ENCODE measurements around the gene SYCN.
"Not testable (repeated sequence)": the region's sequence is repeated elsewhere in the genome, so short reads cannot be mapped to it uniquely, and the experiment has no call there.

SYCN gene

DNA sequence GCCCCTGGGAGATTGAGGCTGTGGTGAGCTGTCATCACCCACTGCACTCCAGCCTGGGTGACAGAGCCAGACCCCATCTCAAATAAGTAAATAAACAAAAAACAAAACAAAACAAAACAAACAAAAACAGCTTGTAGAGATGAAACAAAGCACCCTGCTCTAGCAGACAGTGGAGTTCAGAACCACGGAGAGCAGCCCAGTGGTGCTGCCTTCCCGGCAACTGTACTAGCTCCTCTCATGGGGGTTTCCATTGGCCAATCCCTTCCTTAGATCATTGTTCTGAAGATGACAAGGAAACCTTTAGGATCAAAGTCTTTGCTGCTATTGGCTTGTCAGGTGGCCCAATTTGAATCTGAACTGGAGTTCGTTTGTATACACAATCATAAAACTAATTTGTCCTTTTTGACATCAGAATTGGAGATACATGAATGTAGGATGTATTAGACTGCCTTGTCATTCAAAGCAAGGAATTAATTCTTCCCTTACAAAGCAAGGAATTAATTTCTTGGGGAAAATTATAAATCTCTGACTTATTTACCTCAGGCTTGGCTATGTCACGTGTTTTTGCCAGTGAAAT is 19.7 kb upstream of the SYCN start:
- DNase-seq = no peak

DNA sequence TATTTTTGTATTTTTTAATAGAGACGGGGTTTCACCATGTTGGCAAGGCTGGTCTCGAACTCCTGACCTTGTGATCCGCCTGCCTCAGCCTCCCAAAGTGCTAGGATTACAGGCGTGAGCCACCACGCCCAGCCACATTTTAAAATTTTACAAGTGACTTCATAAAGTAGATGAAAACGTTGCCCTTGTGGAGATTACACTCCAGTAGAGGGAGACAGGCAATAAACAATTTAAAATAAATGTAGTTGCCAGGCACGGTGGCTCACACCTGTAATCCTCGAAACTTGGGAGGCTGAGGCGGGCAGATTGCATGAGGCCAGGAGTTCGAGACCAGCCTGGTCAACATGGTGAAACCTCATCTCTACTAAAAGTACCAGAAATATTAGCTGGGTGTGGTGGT is 15.0 kb upstream of the SYCN start:
- DNase-seq = not testable (repeated sequence)

DNA sequence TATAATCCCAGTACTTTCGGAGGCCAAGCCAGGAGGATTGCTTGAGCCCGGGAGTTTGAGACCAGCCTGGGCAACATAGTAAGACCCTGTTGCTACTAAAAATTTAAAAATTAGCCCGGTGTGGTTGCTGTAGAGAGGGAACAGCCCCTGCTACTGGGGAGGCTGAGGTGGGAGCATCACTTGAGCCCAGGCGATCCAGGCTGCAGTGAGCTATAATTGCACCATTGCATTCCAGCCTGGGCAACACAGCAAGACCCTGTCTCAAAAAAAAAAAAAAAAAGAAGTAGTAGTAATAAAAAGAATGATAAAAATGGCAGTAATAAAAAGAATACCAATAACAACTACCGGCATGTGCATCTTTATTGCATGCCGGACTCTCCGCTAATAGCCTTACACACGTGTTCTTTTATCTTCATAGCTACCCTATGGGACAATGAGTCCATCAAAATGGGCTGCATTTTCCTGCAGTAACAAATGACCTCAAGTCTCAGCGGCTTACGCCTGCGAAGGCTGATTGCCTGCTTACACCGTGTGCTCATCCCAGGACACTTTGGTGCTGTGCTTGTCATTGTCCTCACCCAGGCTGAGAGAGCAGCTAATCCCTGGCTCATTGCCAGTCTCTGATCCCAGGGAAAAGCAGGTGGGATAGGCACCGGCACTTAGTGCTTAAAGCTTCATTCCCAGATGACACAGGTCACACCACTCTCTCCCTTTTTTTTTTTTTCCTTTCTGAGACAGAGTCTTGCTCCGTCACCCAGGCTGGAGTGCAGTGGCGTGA is 14.4 kb upstream of the SYCN start:
- no peak for DNase-seq

DNA sequence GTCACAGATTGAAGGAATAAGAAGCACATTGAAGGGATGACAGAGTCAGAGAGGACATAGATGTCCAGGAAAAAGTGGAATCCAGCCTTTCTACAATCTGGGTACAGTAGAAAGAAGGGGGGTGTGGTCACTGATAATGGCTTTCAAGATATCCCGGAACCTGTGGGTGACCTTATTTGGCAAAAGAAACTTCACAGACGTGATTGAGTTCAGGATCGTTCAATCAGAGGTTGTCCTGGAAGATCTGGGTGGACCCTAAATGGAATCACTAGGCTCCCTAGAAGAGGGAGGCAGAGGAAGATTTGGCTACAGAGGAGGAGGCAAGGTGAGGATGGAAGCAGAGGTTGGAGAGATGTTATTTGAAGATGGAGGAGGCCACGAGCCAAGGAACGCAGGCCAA is 13.0 kb upstream of the SYCN start:
- DNase-seq = no peak

DNA sequence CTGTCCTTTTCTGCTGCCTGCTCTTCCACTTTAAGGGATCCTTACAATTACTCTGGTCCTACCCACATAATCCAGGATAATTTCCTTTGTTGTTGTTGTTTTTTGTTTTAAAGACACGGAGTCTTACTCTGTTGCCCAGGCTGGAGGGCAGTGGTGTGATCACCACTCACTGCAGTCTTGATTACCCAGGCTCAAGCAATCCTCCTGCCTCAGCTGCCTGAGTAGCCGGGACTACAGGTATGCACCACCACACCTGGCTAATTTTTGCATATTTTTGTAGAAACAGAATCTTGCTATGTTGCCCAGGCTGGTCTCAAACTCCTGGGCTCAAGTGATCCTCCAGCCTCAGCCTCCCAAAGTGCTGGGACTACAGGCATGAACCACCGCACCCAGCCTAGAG is 11.3 kb upstream of the SYCN start:
- DNase-seq = not testable (repeated sequence)

DNA sequence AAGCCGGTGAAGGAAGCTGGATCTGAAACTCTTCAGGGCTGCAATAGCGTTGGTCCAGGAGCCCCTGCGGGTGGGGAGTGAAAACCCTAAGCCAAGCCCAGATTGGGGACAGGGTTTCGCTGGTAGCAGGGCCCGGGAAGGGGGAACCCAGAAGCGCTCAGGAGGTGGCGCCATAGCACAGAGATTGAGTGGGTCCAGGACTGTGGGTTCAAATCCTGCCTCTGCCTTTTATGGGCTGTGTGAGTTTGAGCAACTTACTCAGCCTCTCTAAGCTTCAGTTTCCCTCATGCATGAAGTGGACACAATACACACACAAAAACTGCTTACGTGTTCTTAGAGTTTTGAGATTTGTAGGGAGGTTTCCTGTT is 8.3 kb upstream of the SYCN start:
- DNase-seq = no peak

DNA sequence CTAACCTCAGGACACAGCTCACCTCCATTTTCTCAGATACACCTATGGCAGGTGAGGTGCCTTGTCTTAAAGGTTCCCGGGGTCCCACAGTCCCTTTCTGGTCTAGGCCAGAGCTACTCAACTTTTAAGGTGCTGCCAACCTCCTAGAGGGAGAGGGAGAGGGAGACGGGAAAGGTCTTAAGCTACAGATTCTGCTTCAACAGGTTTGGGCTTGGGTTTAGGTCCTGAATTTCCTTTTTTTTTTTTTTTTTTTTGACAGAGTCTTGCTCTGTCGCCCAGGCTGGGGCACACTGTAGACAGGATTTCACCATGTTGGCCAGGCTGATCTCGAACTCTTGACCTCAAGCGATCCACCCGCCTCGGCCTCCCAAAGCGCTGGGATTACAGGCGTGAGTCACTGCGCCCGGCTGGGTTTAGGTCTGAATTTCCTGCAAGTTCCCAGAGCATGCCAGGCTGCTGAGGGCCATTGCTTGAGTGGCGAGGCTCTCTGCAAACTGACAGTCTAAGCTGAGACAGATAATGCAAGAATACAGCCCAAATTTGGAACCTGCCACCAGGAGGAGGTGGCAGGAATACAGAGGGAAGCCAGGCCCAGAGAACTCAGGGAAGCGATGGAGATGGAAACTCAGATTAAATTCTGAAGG is 7.8 kb upstream of the SYCN start:
- no peak for DNase-seq

DNA sequence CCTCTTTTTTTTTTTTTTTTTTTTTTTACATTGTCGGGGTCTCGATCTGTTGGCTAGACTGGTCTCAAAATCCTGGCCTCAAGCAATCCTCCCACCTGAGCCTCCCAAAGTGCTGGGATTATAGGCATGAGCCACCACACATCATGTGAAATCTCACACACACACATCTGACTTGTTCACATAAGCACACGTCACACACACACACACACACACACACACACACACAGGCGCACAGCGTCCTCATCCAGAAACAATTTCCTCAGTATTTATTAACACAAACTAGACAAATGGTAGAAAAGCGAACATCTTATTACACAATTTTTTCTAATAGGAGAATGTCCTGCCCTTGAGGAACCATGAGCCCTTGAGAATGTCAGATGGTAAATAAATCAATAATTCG is 5.1 kb upstream of the SYCN start:
- no peak for DNase-seq

DNA sequence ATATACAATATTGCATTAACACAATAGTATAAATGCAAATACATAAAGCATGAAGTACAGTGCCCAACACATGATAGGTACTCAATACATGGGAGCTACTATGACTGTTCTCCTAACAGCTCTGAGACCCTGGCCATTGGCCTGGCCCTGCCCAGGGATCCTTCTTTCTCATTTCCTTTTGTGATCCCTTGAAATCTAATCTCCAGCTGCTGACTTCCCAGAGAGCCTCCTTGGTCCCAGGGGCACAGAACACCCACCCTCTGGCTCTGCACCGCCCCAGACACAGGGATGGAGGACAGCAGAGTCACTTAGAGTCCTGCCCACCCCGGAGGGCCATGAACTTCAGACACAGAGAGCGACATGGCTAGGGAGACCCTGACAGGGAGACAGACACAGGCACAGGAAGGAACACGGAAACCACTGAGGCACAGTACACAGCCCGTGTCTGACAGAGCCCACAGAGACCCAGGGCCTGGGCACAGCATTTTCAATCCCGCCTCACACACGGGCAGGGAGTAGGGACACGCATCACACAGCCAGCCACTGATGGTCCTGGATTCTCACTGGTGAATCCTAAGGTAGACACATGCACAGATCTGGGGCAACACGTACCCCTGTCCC is 4.2 kb upstream of the SYCN start:
- DNase-seq = no peak

DNA sequence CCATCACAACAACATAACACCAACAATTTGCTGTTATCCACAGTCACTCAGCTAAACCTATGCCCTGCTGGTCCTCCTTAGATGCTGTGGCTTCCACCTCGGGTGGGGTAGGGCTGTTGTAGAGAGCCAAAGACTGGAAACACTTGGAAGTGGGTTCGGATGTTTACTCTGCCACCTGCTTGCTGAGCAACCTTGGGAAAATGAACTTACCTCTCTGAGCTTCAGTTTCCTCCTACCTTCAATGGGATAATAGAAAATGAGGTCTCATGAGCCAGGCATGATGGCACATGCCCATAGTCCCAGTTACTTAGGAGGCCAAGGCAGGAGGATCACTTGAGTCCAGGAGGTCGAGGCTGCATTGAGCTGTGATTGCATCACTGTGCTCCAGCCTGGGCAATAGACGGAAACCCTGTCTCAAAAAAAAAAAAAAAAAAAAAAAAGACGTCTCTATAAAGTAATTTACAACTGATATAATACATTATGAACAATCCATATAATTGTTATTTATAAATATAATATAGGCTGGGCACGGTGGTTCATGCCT is 3.3 kb upstream of the SYCN start:
- DNase-seq = no peak

DNA sequence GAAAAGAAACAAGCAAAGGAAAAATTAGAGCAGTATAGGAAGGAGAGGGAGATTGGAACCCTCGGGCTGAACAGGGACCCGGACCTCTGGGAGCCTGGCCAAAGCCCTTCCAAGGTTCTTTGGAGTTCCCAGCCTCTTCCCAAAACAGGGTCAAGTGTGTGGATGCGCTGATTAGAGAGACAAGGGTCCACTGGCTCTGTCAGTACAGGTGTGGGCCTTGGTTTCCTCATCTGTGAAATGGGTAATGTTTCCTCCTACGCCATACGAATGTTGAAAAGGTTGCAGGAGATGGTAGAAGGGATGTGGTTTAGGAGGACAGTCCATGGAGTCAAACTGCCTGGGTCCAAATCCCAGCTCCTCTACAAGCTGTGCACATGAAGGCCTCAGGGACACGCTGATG is 2.1 kb upstream of the SYCN start:
- DNase-seq = no peak

DNA sequence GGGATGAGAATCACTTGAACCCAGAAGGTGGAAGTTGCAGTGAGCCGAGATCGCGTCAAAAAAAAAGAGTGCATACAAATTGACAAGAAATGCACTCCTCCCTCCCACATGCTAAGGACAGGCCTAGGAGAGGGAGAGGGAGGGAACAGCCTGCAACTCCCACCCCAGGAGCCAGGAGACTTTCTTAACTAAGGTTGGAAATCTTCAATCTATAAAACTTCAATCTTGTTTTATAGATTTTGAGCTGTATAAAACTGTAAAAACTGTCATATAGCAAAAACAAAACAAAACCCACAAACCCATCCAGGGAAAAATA is 1.3 kb upstream of the SYCN start:
- DNase-seq = no peak

DNA sequence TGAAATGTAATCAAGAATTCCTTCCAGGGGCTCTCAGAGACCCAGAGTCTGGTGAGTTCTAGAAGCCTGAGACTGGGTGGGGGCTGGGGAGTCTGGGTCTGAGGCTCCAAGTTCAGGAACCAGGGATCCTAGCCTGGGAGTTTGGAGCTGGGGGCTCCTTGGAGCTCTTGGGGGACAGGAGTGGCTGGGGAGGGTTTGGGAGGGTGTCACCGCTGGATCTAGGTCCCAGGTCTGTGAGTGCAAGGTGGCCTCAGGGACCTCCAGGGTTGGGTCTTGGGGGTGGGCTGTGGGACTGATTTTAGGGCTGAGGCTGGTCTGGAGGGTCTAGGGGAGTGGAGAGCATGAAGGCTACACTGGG is 1.1 kb downstream of the SYCN start:
- DNase-seq = no peak

DNA sequence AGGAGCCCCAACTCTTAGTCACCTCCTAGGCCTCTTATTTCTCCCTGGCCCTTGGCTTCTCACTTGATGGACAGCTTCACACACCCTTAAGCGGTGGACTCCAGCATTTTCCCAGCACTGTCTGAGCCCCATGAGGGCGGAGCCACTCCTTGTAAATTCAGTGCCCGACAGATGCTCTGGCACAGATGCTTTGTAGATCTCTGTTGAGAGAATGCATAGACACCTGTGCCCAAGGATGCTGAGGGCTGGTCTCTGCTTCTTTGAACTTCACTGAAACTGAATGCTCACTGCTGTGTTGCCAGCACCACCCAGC is 3.3 kb downstream of the SYCN start:
- no peak for DNase-seq

DNA sequence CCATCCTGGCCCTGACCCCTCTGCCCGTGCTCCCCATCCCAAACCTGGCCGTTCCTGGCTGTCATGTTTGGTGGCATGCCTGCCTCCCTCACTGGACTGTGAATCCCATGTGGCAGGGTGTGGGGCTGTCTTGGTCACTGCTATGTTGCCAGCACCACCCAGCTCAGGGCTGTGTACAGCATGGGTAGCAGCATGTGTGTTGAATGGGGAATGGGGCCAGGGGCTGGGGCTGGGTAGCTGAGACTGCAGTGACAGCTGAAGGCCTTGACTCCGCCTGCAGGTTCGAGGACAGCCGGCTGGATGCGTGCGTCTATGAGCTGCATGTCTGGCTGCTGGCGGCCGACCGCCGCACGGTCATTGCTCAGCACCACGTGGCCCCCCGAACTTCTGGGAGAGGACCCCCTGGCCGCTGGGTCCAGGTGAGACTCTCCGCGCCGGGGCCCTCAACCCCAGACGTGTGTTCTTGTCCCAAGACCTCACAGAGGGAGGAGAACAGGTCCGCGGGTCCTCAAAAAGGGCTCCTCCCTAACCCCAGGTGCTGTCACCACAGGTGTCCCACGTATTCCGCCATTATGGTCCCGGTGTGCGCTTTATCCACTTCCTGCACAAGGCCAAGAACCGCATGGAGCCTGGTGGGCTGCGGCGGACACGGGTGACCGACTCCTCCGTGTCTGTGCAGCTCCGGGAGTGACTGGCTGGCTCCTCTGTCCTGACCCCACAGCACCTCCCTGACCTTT is 3.8 kb downstream of the SYCN start:
- DNase-seq = no peak

DNA sequence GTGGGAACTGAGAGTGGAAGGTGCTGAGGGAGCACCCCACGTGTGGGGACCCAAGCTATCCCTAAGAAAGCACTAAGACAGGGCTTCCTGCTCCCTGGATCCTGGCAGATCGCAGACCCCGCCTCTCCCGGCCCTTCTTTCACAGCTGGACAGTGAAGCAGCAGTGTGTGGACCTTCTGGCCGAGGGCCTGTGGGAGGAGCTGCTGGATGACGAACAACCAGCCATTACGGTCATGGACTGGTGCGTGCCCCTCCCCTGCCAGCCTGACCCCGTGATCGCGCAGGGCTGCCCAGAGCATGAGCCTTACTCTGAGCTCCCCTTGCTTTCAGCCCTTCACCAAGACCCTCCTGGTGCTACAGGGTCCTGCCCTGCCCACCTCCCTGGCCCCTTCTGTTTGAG is 5.0 kb downstream of the SYCN start:
- no peak for DNase-seq

DNA sequence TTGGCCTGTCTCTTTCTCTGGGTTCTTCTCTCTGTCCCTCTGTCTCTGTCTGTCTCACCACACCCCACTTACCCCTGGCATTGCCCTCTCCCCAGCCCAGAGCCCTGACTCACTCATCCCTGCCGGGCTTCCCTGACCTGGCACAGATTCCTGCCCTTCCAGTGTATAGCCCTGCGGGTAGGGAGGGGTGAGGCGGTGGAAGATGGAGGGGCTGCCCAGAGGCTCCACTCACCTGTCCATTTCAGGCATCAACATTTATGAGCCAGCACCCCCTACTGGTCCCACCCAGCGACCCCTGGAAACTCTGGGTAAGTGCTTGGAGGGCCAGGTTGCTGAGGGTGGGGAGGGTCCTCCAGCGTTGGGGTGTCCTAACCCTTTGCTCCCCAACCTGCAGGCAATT is 6.3 kb downstream of the SYCN start:
- DNase-seq = no peak

DNA sequence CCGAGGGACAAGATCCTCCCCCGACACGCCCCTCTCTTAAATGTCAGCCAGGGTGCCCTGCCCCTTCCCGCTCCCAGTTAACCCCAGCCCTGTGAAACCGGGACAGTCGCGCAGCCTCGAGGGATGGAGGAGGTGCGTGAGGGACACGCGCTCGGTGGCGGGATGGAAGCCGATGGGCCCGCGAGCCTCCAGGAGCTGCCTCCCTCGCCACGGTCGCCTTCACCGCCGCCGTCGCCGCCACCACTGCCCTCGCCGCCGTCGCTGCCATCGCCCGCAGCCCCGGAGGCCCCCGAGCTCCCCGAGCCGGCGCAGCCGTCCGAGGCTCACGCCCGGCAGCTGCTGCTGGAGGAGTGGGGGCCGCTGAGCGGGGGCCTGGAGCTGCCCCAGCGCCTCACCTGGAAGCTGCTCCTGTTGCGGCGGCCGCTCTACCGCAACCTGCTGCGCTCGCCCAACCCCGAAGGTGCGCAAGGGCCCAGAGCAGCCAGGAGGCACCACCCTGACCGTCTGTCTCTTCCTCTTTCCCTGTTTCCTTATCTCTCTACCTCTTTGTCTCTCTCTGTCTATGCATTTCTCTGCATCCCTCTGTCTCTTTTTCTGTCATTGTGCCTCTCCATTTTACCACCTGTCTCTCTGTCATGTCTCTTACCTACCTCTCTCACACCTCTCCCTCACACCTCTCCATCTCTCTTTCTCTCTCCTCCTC is 7.1 kb downstream of the SYCN start, which contains the start of gene NCCRP1:
Gene NCCRP1 (plus strand): TSS at position 105 of the 703 bp plus-strand sequence. CDS start 19 bp downstream, at position 124.
- DNase-seq = no peak

DNA sequence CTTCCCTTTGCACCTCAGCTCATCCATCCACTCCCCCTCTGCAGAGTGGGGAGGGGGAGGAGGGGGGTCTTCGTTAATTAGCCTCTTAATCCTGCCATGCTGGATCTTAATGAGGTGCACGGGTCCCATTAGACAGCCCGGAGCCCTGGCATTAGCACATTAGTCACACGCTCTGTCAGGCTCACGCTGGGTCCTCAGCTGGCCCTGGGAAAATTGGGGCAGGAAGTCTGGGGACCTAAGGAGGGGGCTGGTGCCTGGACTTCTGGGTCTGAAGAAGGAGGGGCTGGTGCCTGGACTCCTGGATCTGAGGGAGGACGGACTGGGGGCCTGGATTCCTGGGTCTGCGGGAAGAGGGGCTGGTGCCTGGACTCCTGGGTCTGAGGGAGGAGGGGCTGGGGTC is 7.7 kb downstream of the SYCN start:
- DNase-seq = no peak

DNA sequence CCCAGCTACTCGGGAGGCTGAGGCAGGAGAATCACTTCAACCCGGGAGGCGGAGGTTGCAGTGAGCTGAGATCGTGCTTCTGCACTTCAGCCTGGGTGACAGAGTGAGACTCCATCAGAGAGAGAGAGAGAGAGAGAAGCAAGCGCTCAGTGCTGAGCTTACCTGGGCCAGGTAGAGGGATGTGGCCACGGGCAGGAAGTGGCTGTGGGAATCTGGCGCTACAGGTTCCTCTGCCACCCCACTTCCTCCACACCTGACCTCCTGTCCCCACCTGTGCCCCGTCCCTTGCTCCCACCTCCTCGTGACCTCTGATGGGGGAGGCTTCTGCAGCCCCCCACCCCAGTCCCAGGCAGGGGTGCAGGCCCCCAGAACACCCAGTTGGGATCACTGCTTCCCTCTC is 8.3 kb downstream of the SYCN start:
- no peak for DNase-seq

DNA sequence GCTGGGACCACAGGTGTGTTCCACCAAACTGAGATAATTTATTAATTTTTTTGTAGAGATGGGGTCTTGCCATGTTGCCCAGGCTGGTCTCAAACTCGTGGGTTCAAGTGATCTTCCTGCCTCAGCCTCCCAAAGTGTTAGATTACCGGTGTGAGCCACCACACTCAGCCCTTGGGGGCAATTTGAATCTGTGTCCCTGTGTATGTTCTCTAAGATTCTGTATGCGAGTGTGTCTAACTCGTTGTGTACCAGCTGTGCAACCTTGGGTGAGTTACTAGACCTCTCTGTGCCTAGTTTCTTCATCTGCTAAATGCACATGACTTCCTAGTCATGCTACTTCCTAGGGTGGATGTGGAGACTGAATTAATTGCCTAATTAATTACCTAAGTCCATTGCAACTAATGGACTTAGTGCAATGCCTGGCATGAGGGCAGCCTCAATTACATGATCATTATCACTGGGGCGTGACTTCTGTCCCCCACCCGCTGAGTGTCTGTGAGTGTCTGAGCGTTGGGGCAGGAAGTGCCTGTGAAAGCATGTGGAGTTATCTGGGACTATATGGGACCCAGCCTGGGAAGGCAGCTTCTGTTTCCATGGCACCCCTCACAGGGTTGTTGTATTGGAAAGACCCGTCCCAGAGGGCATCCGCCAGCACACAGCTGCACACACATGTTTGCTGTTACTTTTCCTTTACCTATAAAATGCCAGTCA is 9.1 kb downstream of the SYCN start:
- no peak for DNase-seq

DNA sequence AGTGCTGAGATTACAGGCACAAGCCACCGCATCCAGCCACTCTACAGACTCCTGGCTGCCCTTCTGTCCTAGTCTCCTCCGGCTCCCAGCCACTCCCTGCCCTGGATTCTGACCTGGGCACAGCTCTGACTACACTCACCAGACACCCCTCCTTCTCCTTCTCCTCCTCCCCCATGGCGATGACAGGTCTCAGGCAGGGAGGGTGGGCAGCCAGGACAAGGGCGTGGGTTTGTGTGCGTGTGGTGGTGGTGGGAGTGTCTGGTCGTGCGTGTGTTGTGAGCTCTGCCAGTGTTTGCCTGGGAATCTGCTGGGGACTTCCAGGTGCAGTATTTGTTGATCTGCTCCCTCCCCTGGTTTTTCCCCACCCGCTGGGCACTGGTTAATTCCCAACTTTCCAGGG is 10.3 kb downstream of the SYCN start:
- no peak for DNase-seq

All from NCI-H2029 (cell line).